Measurements from ENCODE around the gene TNS1.
"Not testable (repeated sequence)": the region's sequence is repeated elsewhere in the genome, so short reads cannot be mapped to it uniquely, and the experiment has no call there.

TNS1 gene

DNA sequence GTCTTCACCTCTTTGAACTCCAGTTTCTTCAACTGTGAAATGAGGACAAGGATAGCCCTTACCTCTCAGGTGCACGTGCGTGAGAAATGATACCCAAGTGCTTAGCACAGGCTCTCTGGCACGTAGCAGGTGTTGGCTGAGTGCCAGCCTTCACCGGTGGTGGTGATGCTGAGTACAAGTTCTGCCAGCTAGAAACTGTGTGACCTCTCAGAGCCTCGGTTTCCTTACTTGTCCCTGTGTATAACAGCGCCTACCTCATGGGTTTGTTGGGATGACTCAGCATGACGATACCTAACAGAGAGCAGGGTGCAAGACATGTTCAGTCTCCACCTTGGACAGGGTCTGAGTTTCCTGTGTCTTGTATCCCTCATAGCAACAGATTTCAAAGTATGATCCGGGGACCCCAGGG, 205.1 kb downstream of the TNS1 start:
- peak; percentile 90 for DNase-seq (ENCODE audit: low spot score)

DNA sequence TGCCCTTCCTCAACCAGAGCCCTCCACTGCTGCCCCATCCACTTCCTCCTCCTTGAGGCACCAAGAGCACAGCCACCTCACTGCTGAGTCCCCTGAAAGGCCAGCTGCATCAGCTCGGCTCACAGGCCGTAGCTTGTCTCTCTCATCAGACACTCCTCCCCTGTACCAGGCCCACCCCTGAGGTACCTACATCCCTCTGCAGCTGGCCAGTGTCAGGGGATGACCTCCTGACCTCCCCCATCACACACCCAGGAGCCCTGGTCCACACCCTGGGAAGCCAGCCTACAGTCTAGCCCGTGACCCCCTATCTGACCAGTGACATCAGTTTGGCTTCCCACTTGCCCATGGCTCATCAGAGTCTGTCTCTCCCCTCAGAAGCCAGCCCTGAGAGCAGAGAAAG, 205.6 kb downstream of the TNS1 start:
- DNase-seq (ENCODE audit: low spot score), result no peak

DNA sequence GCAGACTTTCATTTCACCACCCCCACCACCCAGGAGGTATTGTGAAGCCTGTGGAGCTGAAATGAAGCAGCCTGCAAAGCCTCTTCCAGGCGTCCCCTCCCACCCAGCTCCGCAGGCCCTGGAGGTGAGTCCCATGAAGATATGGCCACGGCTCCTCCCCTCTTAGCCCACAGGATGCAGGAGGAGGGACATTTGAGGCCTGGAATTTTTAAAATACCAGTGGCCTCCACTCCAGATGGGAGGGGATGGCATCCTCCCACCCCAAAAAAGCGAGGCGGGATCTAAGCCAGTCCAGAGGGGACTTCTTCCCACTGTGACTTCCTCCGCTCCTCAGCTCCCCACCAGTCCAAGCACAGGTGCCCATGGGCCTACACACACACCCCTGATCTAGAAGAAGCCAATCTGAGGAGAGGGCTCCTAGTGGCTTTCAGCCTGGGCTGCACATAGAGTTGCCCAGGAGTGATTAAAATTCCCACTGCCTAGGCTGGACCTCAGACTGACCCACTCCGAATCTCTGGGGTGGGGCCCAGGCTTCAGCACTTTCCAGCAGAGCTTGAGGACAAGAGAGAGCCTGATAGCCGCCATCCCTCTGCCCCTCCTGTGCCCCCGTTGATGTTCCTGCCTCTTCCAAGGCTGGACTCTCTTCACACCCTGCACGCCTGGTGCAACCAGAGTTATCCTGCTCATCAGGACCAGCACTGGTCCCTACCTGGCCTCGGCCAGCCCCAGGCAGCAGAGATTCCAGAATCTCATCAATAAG, 206.9 kb downstream of the TNS1 start:
- no peak for DNase-seq (ENCODE audit: low spot score)

DNA sequence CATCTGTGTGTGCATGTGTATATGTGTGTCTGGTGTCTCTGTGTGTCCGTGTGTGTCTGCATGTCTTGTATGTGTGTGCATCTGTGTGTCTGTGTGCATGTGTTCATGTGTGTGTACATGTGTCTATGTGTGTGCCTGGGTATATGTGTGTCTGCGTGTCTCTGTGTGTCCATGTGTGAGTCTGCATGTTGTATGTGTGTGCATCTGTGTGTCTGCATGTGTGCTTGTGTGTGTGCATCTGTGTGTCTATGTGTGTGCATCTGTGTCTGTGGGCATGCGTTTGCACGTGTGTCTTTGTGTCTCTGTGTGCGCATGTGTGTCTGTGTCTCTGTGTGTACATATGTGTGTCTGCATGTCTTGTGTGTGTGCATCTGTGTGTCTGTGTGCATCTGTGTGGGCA, 207.7 kb downstream of the TNS1 start:
- no peak for DNase-seq (ENCODE audit: low spot score)

DNA sequence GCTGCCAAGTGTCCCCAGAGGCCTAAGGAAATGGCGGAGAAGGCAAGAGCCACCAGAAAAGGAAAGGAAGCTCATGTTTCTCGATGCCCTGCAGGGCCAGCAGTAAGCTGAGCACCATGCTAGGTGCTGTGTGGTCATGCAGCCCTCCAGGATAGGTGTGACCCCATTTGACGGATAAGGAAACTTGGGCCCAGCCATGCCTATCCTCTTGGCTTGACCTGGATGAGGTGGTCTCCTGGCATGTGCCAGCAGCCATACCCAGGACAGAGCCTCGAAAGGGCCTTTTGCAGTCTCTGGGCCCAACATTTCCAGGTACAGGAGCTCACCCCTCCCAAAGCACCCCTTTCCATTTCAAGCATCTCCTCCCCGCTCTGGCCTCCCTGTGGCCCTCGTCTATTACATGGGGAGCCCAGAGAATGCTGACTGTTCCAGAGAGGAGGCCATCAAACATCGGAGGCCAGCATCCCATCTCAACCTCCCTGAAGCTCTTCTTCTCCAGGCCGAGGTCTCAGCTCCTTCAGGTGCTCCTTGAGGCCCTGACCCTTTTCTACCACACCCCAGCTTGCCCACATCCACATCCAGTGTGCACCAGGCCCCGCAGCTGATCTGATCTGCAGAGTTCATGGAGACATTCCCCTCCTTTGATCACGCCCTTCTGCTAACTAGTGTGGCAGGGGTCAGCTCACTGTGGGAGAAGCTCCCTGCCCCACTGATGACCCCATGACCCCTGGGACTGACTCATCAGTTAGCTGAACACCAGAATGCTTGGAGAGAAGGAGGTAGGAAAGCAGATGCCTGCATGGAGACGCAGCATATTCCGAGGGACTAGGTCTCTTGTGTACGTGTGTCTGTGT, 208.4 kb downstream of the TNS1 start:
- no peak for DNase-seq (ENCODE audit: low spot score)

DNA sequence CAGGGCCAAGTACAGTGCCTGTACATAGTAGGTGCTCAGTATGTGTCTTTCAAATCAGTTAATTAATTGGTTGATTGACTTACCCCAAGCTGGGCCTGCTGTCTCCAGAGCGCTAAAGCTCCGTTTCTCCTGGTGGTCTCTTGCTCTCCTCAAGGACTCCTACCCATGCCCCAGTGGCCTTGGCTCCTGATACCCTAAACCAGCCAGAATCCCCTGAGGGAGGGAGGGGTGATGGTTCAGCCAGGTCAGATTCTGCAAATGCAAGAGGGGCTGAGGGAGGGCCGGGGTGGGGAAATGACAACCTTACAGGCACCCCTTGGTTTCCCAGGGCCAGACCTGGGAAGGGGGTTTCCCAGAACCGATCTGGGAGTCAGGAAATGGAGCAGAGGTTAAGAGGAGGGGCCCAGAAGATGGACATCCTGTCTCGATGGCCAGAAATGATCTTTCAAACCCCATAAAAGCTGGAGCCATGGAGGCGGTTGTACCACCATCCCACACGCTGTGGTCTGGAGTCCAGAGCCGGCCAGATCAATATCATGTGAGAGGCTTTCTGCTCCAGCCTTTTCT, 209.1 kb downstream of the TNS1 start:
- DNase-seq (ENCODE audit: low spot score), result no peak

DNA sequence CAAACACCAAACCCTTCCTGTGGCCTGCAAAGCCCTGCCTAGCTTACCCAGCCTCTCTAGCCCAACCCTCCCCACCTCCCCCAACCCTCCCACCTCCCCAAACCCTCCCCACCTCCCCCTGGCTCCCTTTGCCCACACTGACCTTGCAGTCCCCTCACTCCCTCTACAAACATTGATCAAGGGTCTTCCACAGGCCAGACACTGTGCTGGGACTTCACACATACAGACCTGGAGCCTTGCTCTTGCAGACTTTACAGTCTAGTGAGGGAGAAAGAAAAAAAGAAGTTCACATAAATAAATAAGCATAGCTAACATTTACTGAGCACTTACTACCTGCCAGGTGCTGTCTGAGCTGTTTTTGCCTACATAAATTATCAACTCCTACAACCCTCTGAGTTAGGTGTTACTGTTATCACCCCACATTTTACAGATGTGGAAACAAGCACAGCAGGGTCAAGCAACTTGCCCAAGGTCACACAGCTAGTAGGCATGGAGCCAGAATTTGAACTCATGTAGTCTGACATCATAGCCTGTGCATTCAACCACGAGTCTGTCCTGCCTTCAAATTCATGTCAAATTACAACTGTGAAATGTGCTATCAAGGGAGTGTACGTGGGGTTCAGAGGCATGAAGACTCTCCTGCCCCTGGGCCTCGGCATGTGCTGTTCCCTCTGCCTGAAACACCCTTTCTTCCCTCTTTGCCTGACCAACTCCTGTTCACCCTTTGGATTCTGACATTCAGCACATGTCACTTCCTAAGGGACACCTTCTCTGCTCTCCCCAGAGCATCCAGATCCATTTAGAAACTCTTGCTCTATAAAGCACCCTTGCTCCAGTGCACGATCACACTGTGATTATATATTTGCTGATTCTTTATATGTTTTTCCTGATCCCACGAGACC, 209.9 kb downstream of the TNS1 start:
- DNase-seq (ENCODE audit: low spot score), result peak; percentile 48

DNA sequence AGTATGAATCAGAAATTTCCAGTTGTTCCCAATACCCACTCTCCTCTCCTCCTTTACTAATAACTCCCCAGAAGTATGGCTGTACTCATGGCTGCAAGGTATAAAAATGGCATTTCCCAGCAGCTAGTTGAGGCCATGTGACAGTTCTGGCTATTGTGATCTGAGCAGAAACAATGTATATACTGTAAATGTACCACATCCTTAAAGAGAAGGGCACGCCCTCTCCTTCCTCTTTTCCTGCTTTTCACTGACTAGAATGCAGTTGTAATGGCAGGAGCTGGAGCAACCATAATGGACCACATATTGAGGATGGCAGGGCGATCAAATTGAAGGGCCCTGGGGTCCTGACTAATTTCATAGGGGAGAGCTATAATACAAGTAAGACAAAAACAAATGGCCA, 211.2 kb downstream of the TNS1 start:
- no peak for DNase-seq (ENCODE audit: low spot score)

DNA sequence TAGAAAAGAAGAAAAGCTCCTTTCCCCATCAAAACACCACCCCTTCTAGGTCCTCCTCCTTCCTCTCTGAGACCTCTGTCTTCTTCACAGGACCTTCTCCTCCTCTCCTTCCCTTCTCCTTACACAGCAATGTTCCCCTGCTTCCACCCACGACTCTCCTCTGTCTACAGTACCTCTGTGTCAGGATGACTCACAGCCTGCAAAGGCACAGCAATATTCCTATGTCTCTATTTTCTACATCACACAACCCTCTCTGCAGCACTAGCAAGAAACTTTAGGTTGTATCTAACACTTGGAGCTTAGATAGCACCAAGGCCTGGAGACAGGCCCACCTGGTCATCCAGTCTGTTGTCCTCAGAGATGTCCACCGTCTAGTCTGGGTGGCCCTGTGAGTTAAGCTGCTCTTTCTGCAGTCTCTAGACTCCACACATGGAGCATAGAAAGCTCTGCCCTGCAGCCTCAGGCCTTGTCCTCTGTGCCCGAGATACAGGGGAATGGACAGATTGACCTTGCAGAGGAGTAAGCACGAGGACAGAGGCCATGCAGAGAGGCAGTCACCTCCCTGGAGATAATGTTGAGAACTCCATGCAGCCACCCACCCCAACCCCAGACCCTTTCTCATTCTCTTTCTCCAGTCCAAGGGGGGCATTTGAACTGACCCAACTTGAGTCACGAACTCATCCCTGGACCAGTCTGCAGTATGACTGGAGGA, 212.0 kb downstream of the TNS1 start:
- DNase-seq (ENCODE audit: low spot score), result peak; percentile 62

DNA sequence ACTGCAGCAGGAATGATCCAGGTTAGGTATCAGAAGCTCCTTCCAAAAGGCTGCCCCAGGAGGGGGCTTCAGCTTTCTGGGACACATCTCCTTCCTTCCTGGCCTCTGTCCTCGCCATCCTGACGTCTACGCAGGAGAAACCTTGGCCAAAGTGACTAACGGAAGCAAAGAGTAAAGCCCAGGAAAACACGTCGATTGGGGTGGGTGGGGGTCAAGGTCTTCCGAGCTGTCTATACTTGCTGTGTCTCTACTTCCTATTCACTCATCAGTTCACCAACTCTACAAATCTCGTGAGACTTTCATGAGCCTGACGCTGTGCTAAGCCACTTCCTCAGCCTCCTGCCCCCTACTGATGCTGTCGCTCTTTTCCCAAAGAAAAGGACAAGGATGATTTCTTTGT, 212.6 kb downstream of the TNS1 start:
- DNase-seq (ENCODE audit: low spot score), result no peak

DNA sequence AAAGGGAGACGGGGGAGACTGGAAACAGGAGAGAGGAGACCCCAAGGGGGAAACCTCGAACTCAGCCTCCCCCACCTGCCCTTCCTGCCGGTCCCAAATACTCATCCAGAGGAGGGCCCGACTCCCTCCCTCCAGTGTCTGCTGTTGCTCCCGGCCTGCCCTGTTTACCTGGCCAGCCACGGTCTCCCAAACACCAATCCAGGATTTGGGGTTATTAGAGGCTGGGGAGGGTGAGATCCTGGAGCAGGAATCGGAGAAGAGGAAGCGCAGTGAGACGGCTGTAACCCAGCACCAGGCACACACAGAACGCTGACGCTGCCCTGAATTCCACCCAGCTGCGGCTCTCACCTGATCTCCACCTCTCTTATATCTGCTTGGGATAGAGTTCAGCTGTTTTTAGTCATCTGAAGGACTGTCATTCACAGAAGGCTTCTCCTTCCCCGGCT, 213.0 kb downstream of the TNS1 start:
- no peak for DNase-seq (ENCODE audit: low spot score)

DNA sequence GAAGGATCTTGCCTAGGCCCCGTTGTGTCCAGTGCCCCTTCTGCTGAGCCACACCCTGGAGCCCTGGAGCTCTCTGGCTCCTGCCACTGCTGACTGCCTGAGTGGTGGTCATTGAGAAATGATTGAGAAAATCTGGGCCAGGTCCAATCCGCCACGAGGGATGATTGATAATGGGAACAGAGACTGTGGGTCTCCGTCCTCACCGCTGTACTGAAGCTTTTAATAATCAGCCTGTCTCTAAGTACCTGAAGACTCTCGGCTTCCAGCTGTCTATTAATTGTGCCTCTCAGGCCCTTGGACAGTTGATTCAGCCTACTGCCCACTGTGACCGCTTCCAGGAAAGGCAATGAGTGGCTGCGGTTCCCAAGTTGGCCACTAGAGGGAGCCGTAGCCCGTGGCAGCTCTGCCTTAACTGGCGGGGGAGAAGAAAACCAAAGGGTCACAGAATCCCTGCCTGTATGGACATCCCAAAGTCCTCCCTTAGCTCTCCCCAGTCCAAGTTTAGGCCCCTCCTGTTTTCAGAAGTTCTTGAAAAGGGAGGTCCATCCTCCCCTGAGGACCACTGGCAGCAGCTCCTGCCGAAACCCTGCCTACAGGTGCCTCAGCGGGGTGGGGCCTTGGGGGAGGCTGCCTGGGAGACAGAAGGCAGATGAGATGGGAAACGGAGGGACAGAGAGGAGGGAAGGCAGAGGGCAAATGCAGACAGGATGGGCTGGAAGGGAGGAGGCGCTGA, 213.6 kb downstream of the TNS1 start:
- peak; percentile 72 for DNase-seq (ENCODE audit: low spot score)

DNA sequence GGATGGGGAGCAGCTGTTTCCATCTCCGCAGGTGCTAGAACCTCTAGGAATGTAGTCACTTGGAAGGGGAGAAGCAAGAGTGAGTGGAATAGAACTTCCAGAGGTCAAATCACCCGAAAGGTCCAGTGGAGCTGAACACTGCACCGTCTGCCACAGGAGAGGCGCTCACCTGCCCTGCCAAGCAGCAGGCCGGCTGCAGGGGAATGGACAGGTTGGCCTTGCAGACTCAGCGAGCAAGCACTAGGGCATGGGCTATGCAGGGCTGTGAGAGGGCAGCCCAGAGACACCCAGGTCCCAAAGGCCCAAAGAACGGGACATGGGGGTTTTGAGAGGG, 214.2 kb downstream of the TNS1 start:
- no peak for DNase-seq (ENCODE audit: low spot score)

DNA sequence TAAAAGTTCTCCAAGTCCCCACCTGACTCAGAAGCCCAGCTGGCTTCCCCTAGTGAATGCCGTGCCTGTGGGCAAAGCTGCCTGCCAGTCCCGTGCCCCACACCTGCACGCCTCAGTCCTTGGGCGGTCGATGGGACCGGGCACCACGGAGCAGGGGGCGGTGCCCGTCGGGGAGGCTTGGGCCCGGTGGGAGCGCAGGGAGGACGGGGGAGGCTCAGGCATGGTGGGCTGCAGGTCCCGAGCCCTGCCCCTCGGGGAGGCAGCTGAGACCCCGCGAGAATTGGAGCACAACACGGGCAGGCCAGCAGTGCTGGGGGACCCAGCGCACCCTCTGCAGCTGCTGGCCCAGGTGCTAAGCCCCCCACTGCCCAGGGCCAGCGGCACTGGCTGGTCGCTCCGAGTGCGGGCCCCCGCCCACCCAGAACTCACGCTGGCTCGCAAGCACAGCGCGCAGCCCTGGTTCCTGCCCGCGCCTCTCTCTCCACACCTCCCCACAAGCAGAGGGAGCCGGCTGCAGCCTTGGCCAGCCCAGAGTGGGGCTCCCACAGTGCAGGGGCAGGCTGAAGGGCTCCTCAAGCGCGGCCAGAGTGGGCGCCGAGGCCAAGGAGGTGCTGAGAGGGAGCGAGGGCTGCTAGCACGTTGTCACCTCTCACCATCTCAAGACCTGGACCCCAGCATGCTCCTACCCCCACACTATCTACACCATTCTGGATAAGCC, 215.5 kb downstream of the TNS1 start:
- no peak for DNase-seq (ENCODE audit: low spot score)

DNA sequence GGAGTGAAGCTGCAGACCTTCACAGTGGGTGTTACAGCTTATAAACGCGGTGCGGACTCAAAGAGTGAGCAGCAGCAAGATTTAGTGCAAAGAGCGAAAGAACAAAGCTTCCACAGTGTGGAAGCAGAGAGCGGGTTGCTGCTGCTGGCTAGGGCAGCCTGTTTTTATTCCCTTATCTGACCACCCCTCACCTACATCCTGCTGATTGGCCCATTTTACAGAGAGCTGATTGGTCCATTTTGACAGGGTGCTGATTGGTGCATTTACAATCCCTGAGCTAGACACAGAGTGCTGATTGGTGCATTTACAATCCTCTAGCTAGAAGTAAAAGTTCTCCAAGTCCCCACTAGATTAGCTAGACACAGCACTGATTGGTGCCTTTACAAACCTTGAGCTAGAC, 216.2 kb downstream of the TNS1 start:
- not testable (repeated sequence) for DNase-seq (ENCODE audit: low spot score)

DNA sequence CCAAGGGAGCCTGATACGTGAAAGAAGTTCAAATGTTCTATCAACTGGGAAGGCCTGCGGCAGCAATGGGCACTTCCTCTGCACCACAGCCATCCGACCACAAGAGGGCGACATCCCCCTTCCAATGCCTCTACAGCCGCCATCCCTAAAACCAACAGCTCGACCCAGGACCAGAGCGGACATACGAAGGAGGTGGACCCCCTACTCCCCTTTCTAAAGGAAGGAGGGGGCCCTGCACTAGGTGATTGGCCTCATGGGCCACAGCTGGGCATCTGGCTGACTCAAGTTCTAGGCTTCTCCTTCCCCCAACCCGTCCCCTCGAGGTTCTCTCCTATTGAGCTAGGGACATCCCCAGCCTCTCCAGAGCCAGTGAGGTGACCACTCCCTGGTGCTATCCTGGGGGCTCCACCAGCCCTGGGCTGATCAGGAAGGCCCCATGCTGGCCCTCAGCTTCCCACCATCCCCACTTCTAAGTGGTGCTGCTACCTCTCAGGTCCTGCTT, 217.2 kb downstream of the TNS1 start:
- DNase-seq (ENCODE audit: low spot score), result peak; percentile 65

DNA sequence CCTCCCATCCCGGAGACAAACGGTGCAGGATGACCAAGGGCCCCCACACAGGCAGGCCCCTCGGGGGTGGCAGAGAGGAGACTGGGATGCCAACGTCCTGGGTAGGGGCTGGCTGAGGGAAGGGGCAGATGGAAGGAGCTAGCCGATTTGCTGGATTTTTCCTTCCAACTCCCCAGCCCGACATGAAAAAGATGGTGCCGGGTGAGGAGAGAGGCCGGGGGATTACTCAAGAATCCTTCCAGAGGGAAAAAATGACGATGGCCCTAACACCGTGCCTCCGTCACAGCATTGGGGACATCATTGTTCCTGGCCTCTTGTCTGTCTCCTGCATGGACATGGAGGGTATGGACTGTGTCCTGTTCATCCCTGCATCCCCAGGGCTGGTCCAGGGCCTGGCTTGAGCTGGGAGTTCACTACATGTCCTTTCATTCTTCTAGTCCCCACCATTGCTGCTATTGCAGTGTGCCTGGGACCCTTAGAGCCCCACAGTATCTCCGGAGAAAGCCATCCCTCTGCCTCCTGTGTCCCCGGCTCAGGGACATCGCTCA, 217.7 kb downstream of the TNS1 start:
- no peak for DNase-seq (ENCODE audit: low spot score)

DNA sequence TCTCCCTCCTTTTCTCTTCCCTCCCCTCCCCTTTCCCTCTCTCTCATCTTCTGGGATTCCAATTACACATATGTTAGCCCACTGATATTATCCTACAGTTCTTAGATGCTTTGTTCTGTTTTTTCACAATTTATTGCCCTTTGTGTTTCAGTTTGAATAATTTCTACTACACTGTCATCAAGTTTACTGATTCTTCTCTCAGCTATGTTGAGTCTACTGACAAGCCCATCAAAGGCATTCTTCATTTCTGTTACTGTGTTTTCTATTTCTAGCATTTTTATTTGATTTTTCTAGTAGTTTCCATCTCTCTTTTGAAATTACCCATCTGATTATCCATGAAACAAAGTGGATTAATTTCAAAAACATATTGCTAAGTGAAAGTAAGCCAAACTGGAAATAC, 219.6 kb downstream of the TNS1 start:
- DNase-seq (ENCODE audit: low spot score), result no peak

DNA sequence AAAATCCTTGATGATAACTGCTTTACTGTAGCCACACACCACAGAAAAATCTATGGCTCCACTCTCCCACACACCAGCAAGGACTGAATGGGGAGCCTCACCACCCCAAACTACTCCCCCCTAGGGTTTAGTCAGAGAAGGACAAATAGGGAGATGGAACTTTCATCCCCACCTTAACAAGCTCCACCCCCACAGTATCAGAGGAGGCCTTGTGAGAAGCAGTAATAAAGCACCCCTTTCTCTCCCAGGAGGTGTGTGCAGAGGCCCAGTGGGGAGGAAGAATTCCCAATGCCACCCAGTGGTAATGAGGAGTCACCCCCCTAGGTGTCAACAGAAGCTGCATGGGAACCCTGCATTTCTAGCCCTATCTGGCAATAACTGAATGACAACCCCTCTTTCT, 224.9 kb downstream of the TNS1 start:
- DNase-seq (ENCODE audit: low spot score), result no peak

DNA sequence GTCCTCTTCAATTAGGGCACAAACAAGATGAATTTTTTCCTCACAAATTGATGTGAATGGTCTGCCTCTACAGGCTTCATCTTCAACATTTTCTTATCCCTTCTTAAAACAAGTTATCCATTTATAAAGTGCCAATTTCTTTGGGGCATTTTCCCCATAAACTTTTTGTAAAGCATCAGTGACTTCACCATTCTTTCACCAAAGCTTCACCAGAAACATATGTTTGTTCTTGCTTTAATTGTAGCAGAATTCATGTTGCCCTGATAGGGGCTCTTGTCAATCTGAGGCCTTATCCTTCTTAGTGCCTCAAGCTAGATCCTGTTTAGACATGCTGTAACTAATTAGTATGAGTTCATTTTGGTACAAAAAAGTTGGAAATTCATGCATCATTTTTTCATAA, 226.2 kb downstream of the TNS1 start:
- DNase-seq (ENCODE audit: low spot score), result no peak
